ENCODE data around the gene RB1.

RB1 gene

GRCh38 chr13:48295271-48295670, 8.3 kb upstream of the RB1 start:
- H3K4me3 ChIP-seq (replicated peaks; ENCODE audit: low read depth, low read length), result no peak overlapping the region
- TF ChIP-seq CTCF (IDR thresholded peaks at IDR 0.05; ENCODE audit: low read length, missing control alignments), result no peak
- no peak for DNase-seq (ENCODE audit: low read depth)

- no peak overlapping the region for H3K4me3 ChIP-seq (replicated peaks; ENCODE audit: low read depth, low read length)
- DNase-seq (ENCODE audit: low read depth), result no peak
- no peak for TF ChIP-seq CTCF (IDR thresholded peaks at IDR 0.05; ENCODE audit: low read length, missing control alignments)
These were observed 7.0 kb upstream of the RB1 start for GRCh38 chr13:48296528-48296927.

- H3K4me3 ChIP-seq (replicated peaks; ENCODE audit: low read depth, low read length), result no peak overlapping the region
- no peak for DNase-seq (ENCODE audit: low read depth)
- TF ChIP-seq CTCF (IDR thresholded peaks at IDR 0.05; ENCODE audit: low read length, missing control alignments), result no peak
These were observed 6.3 kb upstream of the RB1 start for GRCh38 chr13:48297131-48297786.

- TF ChIP-seq CTCF (IDR thresholded peaks at IDR 0.05; ENCODE audit: low read length, missing control alignments), result no peak
- no peak for DNase-seq (ENCODE audit: low read depth)
- no peak overlapping the region for H3K4me3 ChIP-seq (replicated peaks; ENCODE audit: low read depth, low read length)
These were observed 4.0 kb upstream of the RB1 start for GRCh38 chr13:48299591-48299990.

GRCh38 chr13:48302871-48303358, 636 bp upstream of the RB1 start:
- TF ChIP-seq CTCF (IDR thresholded peaks at IDR 0.05; ENCODE audit: low read length, missing control alignments), result no peak
- peak overlapping the region; percentile 74 for H3K4me3 ChIP-seq (replicated peaks; ENCODE audit: low read depth, low read length)
- no peak for DNase-seq (ENCODE audit: low read depth)

- no peak for TF ChIP-seq CTCF (IDR thresholded peaks at IDR 0.05; ENCODE audit: low read length, missing control alignments)
- peak; percentile 59 for DNase-seq (ENCODE audit: low read depth)
- H3K4me3 ChIP-seq (replicated peaks; ENCODE audit: low read depth, low read length), result peak overlapping the region; percentile 74
These were observed 759 bp downstream of the RB1 start for GRCh38 chr13:48304143-48304876.

Measured in fibroblast of pulmonary artery (primary cell).